ENCODE measurements around the gene TTLL5. TPM values are rescaled to one million over a fixed set of nuclear protein-coding genes. Genes with fewer than 3 reads are reported as not detected.

Gene TTLL5
- polyA plus RNA-seq, 1 of the 3 experiments (the other 2 are of a cell fraction): 9.6 TPM

DNA sequence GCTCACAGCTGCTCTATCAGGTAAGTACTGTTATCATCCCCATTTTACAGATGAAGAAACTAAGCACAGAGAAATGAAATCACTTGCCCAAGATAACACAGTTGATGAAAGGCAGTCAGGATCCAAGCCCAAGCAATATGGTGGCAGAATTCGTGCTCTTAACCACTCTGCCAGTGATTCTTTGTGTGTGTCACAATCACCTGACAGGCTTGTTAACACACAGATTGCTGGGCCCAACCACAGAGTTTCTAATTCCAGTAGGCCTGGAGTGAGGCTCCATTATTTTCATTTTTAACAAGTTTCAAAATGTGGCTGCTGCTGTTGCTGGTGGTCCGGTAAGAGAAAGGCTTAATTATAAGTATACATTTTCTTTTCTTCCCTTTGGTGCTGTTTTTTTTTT is 186.5 kb downstream of the TTLL5 start:
- no peaks in the 10 kb centered on the region for H3K9me3 ChIP-seq
- no peak overlapping the region for H2AFZ ChIP-seq (ENCODE audit: low read depth)
- peaks cover 9 to 13% of the 10 kb centered on the region in 2 experiments for H3K4me1 ChIP-seq (ENCODE audit: control insufficient read depth in 1 of 2, insufficient read depth in 2 of 2, low read depth in 1 of 2, low read length in 1 of 2)
- DNase-seq: no peak
- H3K27me3 ChIP-seq (ENCODE audit: insufficient read depth): no peaks in the 10 kb centered on the region
- ChIA-PET CTCF (no interaction called here), POLR2A (no interaction called here)
- H3K9me2 ChIP-seq: no peaks in the 10 kb centered on the region
- WGBS (ENCODE audit: low lambda C conversion rate): 92% methylated on average over 2 of the region's 2 CpGs
- H3F3A ChIP-seq (replicated peaks; ENCODE audit: insufficient read depth): no peaks in the 10 kb centered on the region
- no peak overlapping the region for H3K4me3 ChIP-seq (ENCODE audit: low read depth in 2 of 2, low read length in 1 of 2)
- H3K4me2 ChIP-seq: no peak overlapping the region
- H3K36me3 ChIP-seq (replicated peaks in 1 of 2; ENCODE audit: control insufficient read depth in 1 of 2, insufficient read depth in 2 of 2, low read length in 1 of 2): peaks cover 0 to 4% of the 10 kb centered on the region in 2 experiments
- no peak for TF ChIP-seq FOSL2 (IDR thresholded peaks at IDR 0.05; ENCODE audit: borderline replicate concordance, low read depth)
- no peak for TF ChIP-seq MEF2A (IDR thresholded peaks at IDR 0.05; ENCODE audit: borderline replicate concordance, low read depth)
- no peak for TF ChIP-seq GABPA (IDR thresholded peaks at IDR 0.05; ENCODE audit: low read depth)
- no peak for TF ChIP-seq NFIC (IDR thresholded peaks at IDR 0.05; ENCODE audit: borderline replicate concordance)
- no peak for TF ChIP-seq EZH2phosphoT487 (IDR thresholded peaks at IDR 0.05; ENCODE audit: borderline replicate concordance, low read depth)
- TF ChIP-seq, protein P1, sequence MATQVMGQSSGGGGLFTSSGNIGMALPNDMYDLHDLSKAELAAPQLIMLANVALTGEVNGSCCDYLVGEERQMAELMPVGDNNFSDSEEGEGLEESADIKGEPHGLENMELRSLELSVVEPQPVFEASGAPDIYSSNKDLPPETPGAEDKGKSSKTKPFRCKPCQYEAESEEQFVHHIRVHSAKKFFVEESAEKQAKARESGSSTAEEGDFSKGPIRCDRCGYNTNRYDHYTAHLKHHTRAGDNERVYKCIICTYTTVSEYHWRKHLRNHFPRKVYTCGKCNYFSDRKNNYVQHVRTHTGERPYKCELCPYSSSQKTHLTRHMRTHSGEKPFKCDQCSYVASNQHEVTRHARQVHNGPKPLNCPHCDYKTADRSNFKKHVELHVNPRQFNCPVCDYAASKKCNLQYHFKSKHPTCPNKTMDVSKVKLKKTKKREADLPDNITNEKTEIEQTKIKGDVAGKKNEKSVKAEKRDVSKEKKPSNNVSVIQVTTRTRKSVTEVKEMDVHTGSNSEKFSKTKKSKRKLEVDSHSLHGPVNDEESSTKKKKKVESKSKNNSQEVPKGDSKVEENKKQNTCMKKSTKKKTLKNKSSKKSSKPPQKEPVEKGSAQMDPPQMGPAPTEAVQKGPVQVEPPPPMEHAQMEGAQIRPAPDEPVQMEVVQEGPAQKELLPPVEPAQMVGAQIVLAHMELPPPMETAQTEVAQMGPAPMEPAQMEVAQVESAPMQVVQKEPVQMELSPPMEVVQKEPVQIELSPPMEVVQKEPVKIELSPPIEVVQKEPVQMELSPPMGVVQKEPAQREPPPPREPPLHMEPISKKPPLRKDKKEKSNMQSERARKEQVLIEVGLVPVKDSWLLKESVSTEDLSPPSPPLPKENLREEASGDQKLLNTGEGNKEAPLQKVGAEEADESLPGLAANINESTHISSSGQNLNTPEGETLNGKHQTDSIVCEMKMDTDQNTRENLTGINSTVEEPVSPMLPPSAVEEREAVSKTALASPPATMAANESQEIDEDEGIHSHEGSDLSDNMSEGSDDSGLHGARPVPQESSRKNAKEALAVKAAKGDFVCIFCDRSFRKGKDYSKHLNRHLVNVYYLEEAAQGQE (IDR thresholded peaks at IDR 0.05; ENCODE audit: low read depth, low read length): no peak
- no peak for TF ChIP-seq CHD2 (IDR thresholded peaks at IDR 0.05; ENCODE audit: low read length, partially characterized antibody)
- no peak for TF ChIP-seq FOXJ3 (CRISPR knock-in tag; IDR thresholded peaks at IDR 0.05)
- TF ChIP-seq MXI1 (IDR thresholded peaks at IDR 0.05; ENCODE audit: low read depth, low read length): no peak
- H3K27ac ChIP-seq (ENCODE audit: low read depth in 2 of 2, low read length in 1 of 2): no peak overlapping the region
- no peaks in the 10 kb centered on the region for H4K20me1 ChIP-seq (ENCODE audit: insufficient read depth)
- no peaks in the 10 kb centered on the region for H3K79me2 ChIP-seq (ENCODE audit: insufficient read depth)
- no peak overlapping the region for H3K9ac ChIP-seq

DNA sequence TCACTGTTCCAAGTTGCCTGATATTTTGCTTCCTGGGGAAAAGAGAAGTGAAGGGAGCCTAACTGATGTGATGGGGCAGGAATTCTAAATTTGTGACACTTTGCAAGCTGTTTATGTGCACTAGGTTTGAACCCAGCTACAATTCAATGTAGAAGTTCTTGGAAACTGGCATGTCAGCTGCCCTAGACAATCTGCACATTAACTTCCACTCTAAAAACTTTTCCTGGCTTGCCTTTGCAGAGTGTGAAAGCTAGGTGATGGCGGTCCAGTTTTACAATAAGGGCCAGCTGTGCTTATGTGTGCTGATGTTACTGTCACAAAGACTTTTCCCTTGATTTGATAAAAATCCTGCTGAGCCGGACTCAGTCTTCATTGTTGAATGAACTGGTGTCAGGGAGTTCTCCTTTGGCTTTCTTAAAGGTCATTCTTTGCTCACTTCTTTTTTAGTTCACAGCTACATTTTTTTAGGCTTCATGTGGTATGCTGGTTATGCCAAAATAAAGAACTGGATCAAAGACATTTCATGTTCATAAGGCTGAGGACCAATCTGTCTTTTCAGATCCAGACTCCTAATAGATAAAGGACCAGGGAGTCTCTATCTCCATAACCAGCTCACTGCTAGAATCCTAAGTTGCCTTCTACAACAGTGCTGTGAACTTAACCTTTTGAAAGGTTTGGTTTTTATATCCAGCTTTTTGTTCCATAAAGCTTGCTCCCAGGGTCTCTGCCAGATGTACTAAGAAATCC is 187.3 kb downstream of the TTLL5 start:
- Histone ChIP-seq H3K4me2 (no peak overlapping the region), H3K9me2 (no peaks in the 10 kb centered on the region), H3K4me1 (ENCODE audit: control insufficient read depth in 1 of 2, insufficient read depth in 2 of 2, low read depth in 1 of 2, low read length in 1 of 2) (peaks cover 2 to 7% of the 10 kb centered on the region in 2 experiments; a peak in 2 of 4 replicates), H3K27me3 (ENCODE audit: insufficient read depth) (no peaks in the 10 kb centered on the region), H4K20me1 (ENCODE audit: insufficient read depth) (no peaks in the 10 kb centered on the region), H3K27ac (ENCODE audit: low read depth in 2 of 2, low read length in 1 of 2) (no peak overlapping the region), H3K36me3 (replicated peaks in 1 of 2; ENCODE audit: control insufficient read depth in 1 of 2, insufficient read depth in 2 of 2, low read length in 1 of 2) (peaks cover 0 to 4% of the 10 kb centered on the region in 2 experiments), H3K79me2 (ENCODE audit: insufficient read depth) (no peaks in the 10 kb centered on the region), H3F3A (replicated peaks; ENCODE audit: insufficient read depth) (no peaks in the 10 kb centered on the region), H3K9ac (no peak overlapping the region), H2AFZ (ENCODE audit: low read depth) (no peak overlapping the region), H3K4me3 (ENCODE audit: low read depth in 2 of 2, low read length in 1 of 2) (no peak overlapping the region), H3K9me3 (no peaks in the 10 kb centered on the region)
- CTCF ChIA-PET: interaction anchor here (0.6 to 1.2 kb wide), 5 partner anchors 10 to 139 kb away, joined by 3 read pairs; no protein-coding TSS in a partner anchor
- TF ChIP-seq, protein P2, sequence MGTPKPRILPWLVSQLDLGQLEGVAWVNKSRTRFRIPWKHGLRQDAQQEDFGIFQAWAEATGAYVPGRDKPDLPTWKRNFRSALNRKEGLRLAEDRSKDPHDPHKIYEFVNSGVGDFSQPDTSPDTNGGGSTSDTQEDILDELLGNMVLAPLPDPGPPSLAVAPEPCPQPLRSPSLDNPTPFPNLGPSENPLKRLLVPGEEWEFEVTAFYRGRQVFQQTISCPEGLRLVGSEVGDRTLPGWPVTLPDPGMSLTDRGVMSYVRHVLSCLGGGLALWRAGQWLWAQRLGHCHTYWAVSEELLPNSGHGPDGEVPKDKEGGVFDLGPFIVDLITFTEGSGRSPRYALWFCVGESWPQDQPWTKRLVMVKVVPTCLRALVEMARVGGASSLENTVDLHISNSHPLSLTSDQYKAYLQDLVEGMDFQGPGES (IDR thresholded peaks at IDR 0.05; ENCODE audit: low read depth, low read length): no peak
- no peak for TF ChIP-seq TCF12 (IDR thresholded peaks at IDR 0.05)
- no peak for TF ChIP-seq SIN3A (IDR thresholded peaks at IDR 0.05; ENCODE audit: borderline replicate concordance, low read depth, low read length)
- DNase-seq: no peak
- POLR2A ChIA-PET: no interaction called here
- 100% methylated on average over 2 of the region's 2 CpGs for WGBS (ENCODE audit: low lambda C conversion rate)

Measured in SK-N-SH (cell line).